C4-2B (cell line): ENCODE data around the gene RPS6KB2.

ENCODE experiments used
- ZFX ChIP-seq: fragments of 450-650 bp; IDR thresholded peaks from 2 replicates; pipeline ENCODE4 v1.6.1; 2017
- TF ChIP-seq, protein P1 (sequence below): fragments of 450-650 bp; conservative IDR thresholded peaks from 2 replicates; pipeline ENCODE4 v1.5.1; 2017; ENCODE audit warnings: mild to moderate bottlenecking

DNA sequence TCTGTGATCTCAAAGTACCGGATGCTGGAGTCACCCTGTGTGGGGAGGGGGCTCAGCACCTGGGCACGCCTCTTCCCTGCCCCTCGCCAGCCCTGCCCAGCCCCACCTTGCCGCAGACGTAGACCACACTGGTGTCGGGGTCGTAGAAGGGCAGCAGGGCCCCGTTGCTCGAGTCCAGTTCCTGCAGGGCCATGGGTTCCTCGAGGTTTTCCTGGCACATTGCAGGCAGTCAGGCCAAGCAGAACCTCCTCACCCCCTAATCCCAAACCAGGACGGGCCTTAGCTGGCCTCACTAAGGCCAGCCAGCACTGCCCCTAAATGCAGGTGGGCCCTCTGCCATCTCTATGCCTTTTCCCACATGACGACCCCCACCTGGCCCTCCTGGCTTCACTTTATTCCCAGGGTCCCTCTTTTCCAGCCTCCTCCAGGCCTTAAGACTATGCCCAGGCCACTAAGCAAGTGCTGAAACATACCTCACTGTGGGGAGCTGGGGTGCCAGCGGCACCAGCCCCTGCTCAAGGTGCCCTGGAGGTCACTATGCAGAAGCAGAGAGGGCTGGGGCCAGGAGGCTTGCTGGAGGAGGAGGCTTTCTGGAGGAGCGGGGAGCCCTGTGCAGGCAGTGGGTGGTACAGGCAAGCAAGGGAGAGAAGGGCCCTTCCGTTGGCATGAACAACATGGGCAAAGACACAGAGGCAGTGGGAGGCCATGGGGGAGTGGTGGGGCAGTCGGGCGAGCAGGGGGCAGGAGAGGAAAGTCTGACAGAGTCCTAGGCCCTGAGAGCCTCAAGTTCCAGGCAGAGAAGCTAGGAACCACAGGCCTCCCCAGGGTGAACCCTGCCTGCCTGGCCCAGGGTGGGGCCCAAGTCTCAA is 12.2 kb downstream of the RPS6KB2 start:
- TF ChIP-seq, protein P1, sequence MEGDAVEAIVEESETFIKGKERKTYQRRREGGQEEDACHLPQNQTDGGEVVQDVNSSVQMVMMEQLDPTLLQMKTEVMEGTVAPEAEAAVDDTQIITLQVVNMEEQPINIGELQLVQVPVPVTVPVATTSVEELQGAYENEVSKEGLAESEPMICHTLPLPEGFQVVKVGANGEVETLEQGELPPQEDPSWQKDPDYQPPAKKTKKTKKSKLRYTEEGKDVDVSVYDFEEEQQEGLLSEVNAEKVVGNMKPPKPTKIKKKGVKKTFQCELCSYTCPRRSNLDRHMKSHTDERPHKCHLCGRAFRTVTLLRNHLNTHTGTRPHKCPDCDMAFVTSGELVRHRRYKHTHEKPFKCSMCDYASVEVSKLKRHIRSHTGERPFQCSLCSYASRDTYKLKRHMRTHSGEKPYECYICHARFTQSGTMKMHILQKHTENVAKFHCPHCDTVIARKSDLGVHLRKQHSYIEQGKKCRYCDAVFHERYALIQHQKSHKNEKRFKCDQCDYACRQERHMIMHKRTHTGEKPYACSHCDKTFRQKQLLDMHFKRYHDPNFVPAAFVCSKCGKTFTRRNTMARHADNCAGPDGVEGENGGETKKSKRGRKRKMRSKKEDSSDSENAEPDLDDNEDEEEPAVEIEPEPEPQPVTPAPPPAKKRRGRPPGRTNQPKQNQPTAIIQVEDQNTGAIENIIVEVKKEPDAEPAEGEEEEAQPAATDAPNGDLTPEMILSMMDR = no peak
- TF ChIP-seq ZFX = no peak
